HL-60 (cell line): Measurements from ENCODE around the gene GDAP1L1.

Experiments
- CTCF ChIP-seq: IDR thresholded peaks from one replicate; pipeline ENCODE4 v1.5.1; 2011; ENCODE audit warnings: low read length, control low read depth, inconsistent platforms; ENCODE audit not compliant: insufficient read depth
- GABPA ChIP-seq: IDR thresholded peaks from 2 replicates; pipeline ENCODE4 v1.6.1; 2012; ENCODE audit warnings: low read depth
- POLR2AphosphoS5 ChIP-seq: IDR thresholded peaks from 2 replicates; pipeline ENCODE4 v1.6.1; 2012; ENCODE audit warnings: low read depth

GRCh38 chr20:44280387-44280786 is 33.3 kb downstream of the GDAP1L1 start:
- TF ChIP-seq CTCF (no peak), POLR2AphosphoS5 (no peak), GABPA (no peak)
